Endodermal cell (in vitro differentiated cells): ENCODE results near the gene ARHGAP32. TPM values are rescaled to one million over a fixed set of nuclear protein-coding genes. Genes with fewer than 3 reads are reported as not detected.

Source experiments
- DNase-seq: peaks from one replicate; pipeline ENCODE4 v3.0.0-alpha.2; 2017
- H3K27ac ChIP-seq: 2 replicates; pipeline ENCODE4 v1.5.1; 2013; ENCODE audit warnings: mild to moderate bottlenecking, low read depth, low read length, moderate library complexity
- H3K27me3 ChIP-seq: 2 replicates; pipeline ENCODE4 v1.6.1; 2013; ENCODE audit warnings: mild to moderate bottlenecking, low read length, moderate library complexity; ENCODE audit not compliant: insufficient read depth, control insufficient read depth, poor library complexity, severe bottlenecking
- H3K36me3 ChIP-seq: 2 replicates; pipeline ENCODE4 v1.7.0; 2013; ENCODE audit warnings: mild to moderate bottlenecking, low read length, moderate library complexity; ENCODE audit not compliant: control insufficient read depth, insufficient read depth
- H3K4me1 ChIP-seq: one replicate; pipeline ENCODE4 v1.7.0; 2013; ENCODE audit warnings: low read length; ENCODE audit not compliant: control insufficient read depth, insufficient read depth
- H3K4me3 ChIP-seq: 2 replicates; pipeline ENCODE4 v1.5.1; 2013; ENCODE audit warnings: mild to moderate bottlenecking, low read length, moderate library complexity
- H3K9ac ChIP-seq: 2 replicates; pipeline ENCODE4 v1.6.1; 2013; ENCODE audit warnings: mild to moderate bottlenecking, low read length, moderate library complexity; ENCODE audit not compliant: poor library complexity, severe bottlenecking; ENCODE audit errors: extremely low read depth
- H3K9me3 ChIP-seq: 2 replicates; pipeline ENCODE4 v1.6.1; 2013; ENCODE audit warnings: mild to moderate bottlenecking, low read length, moderate library complexity; ENCODE audit not compliant: control insufficient read depth
- H3K27ac Mint-ChIP-seq: 2 replicates; pipeline ENCODE4 v1.8.0; 2020; ENCODE audit warnings: mixed read lengths
- H3K27me3 Mint-ChIP-seq: 2 replicates; pipeline ENCODE4 v1.8.0; 2021; ENCODE audit warnings: mild to moderate bottlenecking, mixed read lengths; ENCODE audit not compliant: insufficient read depth
- H3K36me3 Mint-ChIP-seq: 2 replicates; pipeline ENCODE4 v1.8.0; 2020; ENCODE audit warnings: low read depth, mixed read lengths
- H3K4me1 Mint-ChIP-seq: 2 replicates; pipeline ENCODE4 v1.8.0; 2020; ENCODE audit warnings: mixed read lengths
- H3K4me3 Mint-ChIP-seq: 2 replicates; pipeline ENCODE4 v1.8.0; 2020; ENCODE audit warnings: mild to moderate bottlenecking, moderate library complexity, mixed read lengths
- H3K9me3 Mint-ChIP-seq: 2 replicates; pipeline ENCODE4 v1.8.0; 2020; ENCODE audit warnings: mild to moderate bottlenecking, mixed read lengths
- WGBS, 2 experiments: methylation state at CpG; one replicate each; pipeline versions ENCODE4 v1.1.5 to v1.1.7; 2013; ENCODE audit warnings: missing lambda C conversion rate in 2 of 2, mixed read lengths in 1 of 2; ENCODE audit not compliant: insufficient coverage in 1 of 2, insufficient read length in 1 of 2; 5-methylcytosine and 5-hydroxymethylcytosine counted together
- total RNA-seq, 2 donors: library from RNA; stranded (reverse); fragmentation: NEBNext Ultra II Directional in 1 of 2; extraction: Animal tissue kit (Norgen Biotek cat#: 25700) in 1 of 2; gene quantifications; 2 replicates in 1 of 2; 3 replicates in 1 of 2; pipeline ENCODE4 v1.2.1, GENCODE V29; 2021
- TF ChIP-seq, protein P1 (sequence below): fragments of 200-600 bp; sonication (generic); conservative IDR thresholded peaks from 2 replicates; pipeline ENCODE4 v1.5.0; 2021; ENCODE audit warnings: antibody characterized with exemption, mild to moderate bottlenecking

Gene ARHGAP32
- total RNA-seq, 2 donors from 2014 or later = 36.4 to 65.8 TPM

DNA sequence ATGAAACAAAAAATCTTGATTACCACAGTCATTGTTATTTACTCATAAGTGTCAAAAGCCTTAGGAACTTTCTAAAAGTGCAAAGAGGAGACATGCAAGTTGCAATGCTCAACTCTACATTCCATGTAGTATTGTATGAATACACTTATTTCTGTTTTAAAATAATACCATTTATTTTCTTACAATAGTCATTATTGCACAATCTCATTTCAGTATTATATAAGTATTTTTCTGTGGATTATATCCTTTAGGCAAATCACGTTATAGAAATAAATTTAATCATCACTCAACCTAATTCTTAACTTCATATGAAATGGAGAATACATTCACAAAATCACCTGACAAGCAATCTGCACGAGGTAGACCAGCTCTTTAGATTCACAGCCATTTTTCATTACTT is 98.8 kb downstream of the ARHGAP32 start:
- no peak overlapping the region for H3K4me3 Mint-ChIP-seq
- H3K4me1 ChIP-seq = peaks cover 2% of the 10 kb centered on the region
- peaks cover 16% of the 10 kb centered on the region for H3K4me1 Mint-ChIP-seq
- 94 to 100% methylated on average over 1 to 2 of the region's 2 CpGs for WGBS, 2 experiments
- TF ChIP-seq, protein P1, sequence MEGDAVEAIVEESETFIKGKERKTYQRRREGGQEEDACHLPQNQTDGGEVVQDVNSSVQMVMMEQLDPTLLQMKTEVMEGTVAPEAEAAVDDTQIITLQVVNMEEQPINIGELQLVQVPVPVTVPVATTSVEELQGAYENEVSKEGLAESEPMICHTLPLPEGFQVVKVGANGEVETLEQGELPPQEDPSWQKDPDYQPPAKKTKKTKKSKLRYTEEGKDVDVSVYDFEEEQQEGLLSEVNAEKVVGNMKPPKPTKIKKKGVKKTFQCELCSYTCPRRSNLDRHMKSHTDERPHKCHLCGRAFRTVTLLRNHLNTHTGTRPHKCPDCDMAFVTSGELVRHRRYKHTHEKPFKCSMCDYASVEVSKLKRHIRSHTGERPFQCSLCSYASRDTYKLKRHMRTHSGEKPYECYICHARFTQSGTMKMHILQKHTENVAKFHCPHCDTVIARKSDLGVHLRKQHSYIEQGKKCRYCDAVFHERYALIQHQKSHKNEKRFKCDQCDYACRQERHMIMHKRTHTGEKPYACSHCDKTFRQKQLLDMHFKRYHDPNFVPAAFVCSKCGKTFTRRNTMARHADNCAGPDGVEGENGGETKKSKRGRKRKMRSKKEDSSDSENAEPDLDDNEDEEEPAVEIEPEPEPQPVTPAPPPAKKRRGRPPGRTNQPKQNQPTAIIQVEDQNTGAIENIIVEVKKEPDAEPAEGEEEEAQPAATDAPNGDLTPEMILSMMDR = no peak
- no peak overlapping the region for H3K27ac ChIP-seq
- no peak overlapping the region for H3K4me3 ChIP-seq
- no peak overlapping the region for H3K27ac Mint-ChIP-seq
- H3K9me3 Mint-ChIP-seq = peaks cover 10% of the 10 kb centered on the region
- no peak overlapping the region for H3K9ac ChIP-seq
- no peaks in the 10 kb centered on the region for H3K27me3 ChIP-seq
- H3K36me3 Mint-ChIP-seq = peaks cover 10% of the 10 kb centered on the region
- no peak for DNase-seq
- peaks cover 11% of the 10 kb centered on the region for H3K36me3 ChIP-seq
- peaks cover 9% of the 10 kb centered on the region for H3K9me3 ChIP-seq
- no peaks in the 10 kb centered on the region for H3K27me3 Mint-ChIP-seq

DNA sequence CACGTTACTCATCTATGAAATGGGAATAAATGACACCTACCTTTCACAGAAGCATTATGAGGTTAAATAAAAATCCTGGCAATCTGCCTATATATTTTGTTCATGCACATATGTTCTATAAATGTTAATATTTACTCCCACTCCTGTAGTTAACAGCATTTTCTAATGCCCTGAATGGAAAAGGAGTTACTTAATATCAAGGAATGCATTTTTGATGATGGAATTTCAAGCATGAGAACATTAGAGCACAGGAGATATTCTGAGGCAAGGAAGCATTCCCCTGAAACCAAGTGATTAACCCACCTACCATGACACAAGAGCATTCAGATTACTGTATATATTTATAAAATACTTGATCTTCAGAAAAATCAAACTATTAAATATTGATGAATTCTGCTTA is 102.1 kb downstream of the ARHGAP32 start:
- Mint-ChIP-seq H3K4me1 (peaks cover 16% of the 10 kb centered on the region), H3K9me3 (peaks cover 4% of the 10 kb centered on the region), H3K27me3 (no peaks in the 10 kb centered on the region), H3K4me3 (no peak overlapping the region), H3K27ac (no peak overlapping the region), H3K36me3 (peaks cover 13% of the 10 kb centered on the region)
- WGBS, 2 experiments = 88% methylated on average over 1 of the region's 1 CpG; no CpG with 5 or more reads in 1 of the 2 experiments
- Histone ChIP-seq H3K27me3 (no peaks in the 10 kb centered on the region), H3K4me3 (no peak overlapping the region), H3K4me1 (peaks cover 2% of the 10 kb centered on the region), H3K36me3 (peaks cover 11% of the 10 kb centered on the region), H3K9me3 (peaks cover 1% of the 10 kb centered on the region), H3K9ac (no peak overlapping the region), H3K27ac (no peak overlapping the region)
- TF ChIP-seq, protein P1 = no peak
- DNase-seq = no peak

DNA sequence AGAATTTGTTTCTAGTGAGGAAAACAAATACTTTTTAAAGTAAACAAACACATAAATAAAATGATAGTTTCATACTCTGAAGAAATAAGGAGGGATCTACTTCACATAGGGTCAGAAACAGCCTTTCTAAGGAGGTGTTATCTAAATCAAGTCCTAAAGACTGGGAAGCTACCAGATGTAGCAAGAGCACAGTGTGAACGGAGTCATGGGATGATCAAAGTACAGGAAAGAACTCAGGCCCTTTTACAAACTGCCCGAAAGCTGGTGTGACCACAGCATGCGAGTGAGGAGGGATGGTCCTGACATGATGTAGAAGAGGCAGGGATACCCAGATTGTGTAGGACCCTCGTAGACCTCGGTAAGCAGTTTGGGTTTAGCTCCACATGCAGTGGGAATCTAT is 102.8 kb downstream of the ARHGAP32 start:
- Histone ChIP-seq H3K4me1 (peaks cover 2% of the 10 kb centered on the region), H3K36me3 (peaks cover 4% of the 10 kb centered on the region), H3K4me3 (no peak overlapping the region), H3K9ac (no peak overlapping the region), H3K9me3 (peaks cover 9% of the 10 kb centered on the region), H3K27ac (no peak overlapping the region), H3K27me3 (no peaks in the 10 kb centered on the region)
- Mint-ChIP-seq H3K27me3 (no peaks in the 10 kb centered on the region), H3K4me1 (peaks cover 16% of the 10 kb centered on the region), H3K36me3 (peaks cover 18% of the 10 kb centered on the region), H3K4me3 (no peak overlapping the region), H3K9me3 (peaks cover 12% of the 10 kb centered on the region), H3K27ac (no peak overlapping the region)
- TF ChIP-seq, protein P1 = no peak
- WGBS, 2 experiments = 90 to 91% methylated on average over 4 to 5 of the region's 5 CpGs
- DNase-seq = no peak
